Smooth muscle cell (in vitro differentiated cells): ENCODE measurements around the gene EPHA7. TPM values are rescaled to one million over a fixed set of nuclear protein-coding genes. Genes with fewer than 3 reads are reported as not detected.

ENCODE experiments used
- DNase-seq: peaks from one replicate; lab custom pipeline; 2025; ENCODE audit not compliant: unreplicated experiment; lab: John Stamatoyannopoulos, UW
- H2AFZ ChIP-seq: fragments of 200-600 bp; sonication (generic); 2 replicates; pipeline ENCODE4 v1.6.0; 2016; ENCODE audit warnings: antibody characterized with exemption, low read depth, mild to moderate bottlenecking
- H3F3A ChIP-seq: fragments of 200-600 bp; sonication (generic); 2 replicates; pipeline ENCODE4 v1.6.0; 2017; ENCODE audit warnings: antibody characterized with exemption, low read depth
- H3K27ac ChIP-seq: fragments of 200-600 bp; sonication (generic); 2 replicates; pipeline ENCODE4 v1.5.1; 2016; ENCODE audit warnings: low read depth, mild to moderate bottlenecking
- H3K27me3 ChIP-seq: fragments of 200-600 bp; sonication (generic); 2 replicates; pipeline ENCODE4 v1.6.1; 2016; ENCODE audit warnings: low read depth, mild to moderate bottlenecking
- H3K36me3 ChIP-seq: fragments of 200-600 bp; sonication (generic); 2 replicates; pipeline ENCODE4 v1.5.1; 2016; ENCODE audit warnings: low read depth
- H3K4me1 ChIP-seq: fragments of 200-600 bp; sonication (generic); 2 replicates; pipeline ENCODE4 v1.5.1; 2016; ENCODE audit warnings: low read depth
- H3K4me2 ChIP-seq: fragments of 200-600 bp; sonication (generic); 2 replicates; pipeline ENCODE4 v1.6.0; 2016; ENCODE audit warnings: mild to moderate bottlenecking
- H3K4me3 ChIP-seq: fragments of 200-600 bp; sonication (generic); 2 replicates; pipeline ENCODE4 v1.5.1; 2016; ENCODE audit warnings: mild to moderate bottlenecking
- H3K79me2 ChIP-seq: fragments of 200-600 bp; sonication (generic); 2 replicates; pipeline ENCODE4 v1.6.0; 2016; ENCODE audit warnings: low read depth, mild to moderate bottlenecking
- H3K9ac ChIP-seq: fragments of 200-600 bp; sonication (generic); 2 replicates; pipeline ENCODE4 v1.6.0; 2016; ENCODE audit warnings: low read depth
- H3K9me3 ChIP-seq: fragments of 200-600 bp; sonication (generic); replicated peaks from 2 replicates; pipeline ENCODE4 v1.5.1; 2016; ENCODE audit warnings: low read depth
- H4K20me1 ChIP-seq: fragments of 200-600 bp; sonication (generic); 2 replicates; pipeline ENCODE4 v1.6.0; 2016; ENCODE audit warnings: low read depth
- CTCF ChIP-seq: fragments of 200-600 bp; sonication (generic); IDR thresholded peaks from 2 replicates; pipeline ENCODE4 v1.5.1; 2017; ENCODE audit warnings: borderline replicate concordance, mild to moderate bottlenecking, antibody characterized with exemption; ENCODE audit not compliant: insufficient read depth, poor library complexity, severe bottlenecking
- WGBS: methylation state at CpG from one replicate; pipeline ENCODE4 v1.1.7; 2016; ENCODE audit warnings: low lambda C conversion rate; 5-methylcytosine and 5-hydroxymethylcytosine counted together
- polyA plus RNA-seq: library from polyadenylated mRNA; unstranded; fragments of >200 nt; fragmentation: Nextera tagmentation; extraction: Ambion mirVana; gene quantifications from 2 replicates; pipeline ENCODE4 v1.2.1, GENCODE V29; 2016
- total RNA-seq: library from RNA; depleted of rRNA; stranded (reverse); fragments of >200 nt; gene quantifications from 2 replicates; pipeline ENCODE4 v1.2.3, GENCODE V29; 2014

EPHA7 gene
- total and polyA plus RNA-seq, 2 experiments from 2014 or later: 2.0 to 6.2 TPM

DNA sequence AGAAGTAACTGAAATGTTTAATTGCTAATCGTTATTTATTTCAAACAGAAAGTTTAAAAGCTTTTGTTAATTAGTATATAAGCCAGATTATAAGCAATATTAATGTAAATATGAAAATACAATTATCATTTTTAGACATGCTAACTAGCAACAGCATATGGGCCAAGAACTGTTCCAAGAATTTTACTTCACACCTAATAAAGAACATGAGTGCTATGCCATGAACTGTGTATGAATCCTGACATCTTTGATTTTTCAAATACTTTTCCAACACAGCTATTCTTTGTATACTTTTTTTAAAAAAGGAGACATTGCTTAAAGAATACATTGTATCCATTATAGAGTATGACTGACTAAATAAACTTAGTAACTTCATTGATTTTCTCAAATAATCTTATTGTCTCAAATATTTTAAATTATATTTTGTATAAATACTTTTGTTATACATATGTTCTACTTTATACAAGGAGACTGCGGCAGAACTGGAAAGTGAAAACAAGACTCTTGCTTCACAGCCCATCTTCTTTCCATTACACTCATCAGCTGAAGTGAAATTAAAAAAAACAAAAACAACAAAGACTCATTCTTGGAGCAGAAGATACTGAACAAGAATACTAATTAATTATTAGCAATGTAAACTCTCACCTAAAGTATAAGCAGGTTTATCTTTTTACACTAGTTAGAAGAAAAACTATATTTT lies 89.9 kb downstream of the EPHA7 start:
- no peak overlapping the region for H3K27ac ChIP-seq
- H4K20me1 ChIP-seq: no peaks in the 10 kb centered on the region
- no peaks in the 10 kb centered on the region for H3K27me3 ChIP-seq
- WGBS: 97% methylated on average over 2 of the region's 2 CpGs
- no peak for TF ChIP-seq CTCF
- H2AFZ ChIP-seq: no peak overlapping the region
- H3K4me3 ChIP-seq: no peak overlapping the region
- H3F3A ChIP-seq: no peaks in the 10 kb centered on the region
- no peak overlapping the region for H3K9ac ChIP-seq
- H3K36me3 ChIP-seq: no peaks in the 10 kb centered on the region
- H3K4me1 ChIP-seq: no peaks in the 10 kb centered on the region
- H3K79me2 ChIP-seq: no peaks in the 10 kb centered on the region
- no peak overlapping the region for H3K4me2 ChIP-seq
- H3K9me3 ChIP-seq: no peaks in the 10 kb centered on the region
- no peak for DNase-seq

DNA sequence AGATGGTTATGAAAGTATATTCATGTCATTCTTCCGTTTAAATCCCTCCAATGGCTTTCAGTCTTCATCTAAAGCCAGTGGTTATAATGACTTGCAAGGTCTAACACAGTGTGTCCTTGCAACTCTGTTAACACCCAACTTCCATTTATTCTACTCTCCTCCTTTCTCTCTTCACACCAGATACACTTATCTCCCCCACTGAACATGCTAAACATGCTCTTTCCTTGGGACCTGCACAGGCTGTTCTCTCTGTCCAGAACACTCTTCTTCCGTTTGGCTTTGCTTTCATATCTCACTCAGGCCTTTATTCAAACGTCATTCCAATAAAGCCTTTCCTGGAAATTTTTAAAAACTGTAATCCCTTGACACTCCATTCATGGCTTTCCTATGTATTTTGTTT lies 91.5 kb downstream of the EPHA7 start:
- no peaks in the 10 kb centered on the region for H4K20me1 ChIP-seq
- H3K4me1 ChIP-seq: no peaks in the 10 kb centered on the region
- no peaks in the 10 kb centered on the region for H3F3A ChIP-seq
- no peaks in the 10 kb centered on the region for H3K27me3 ChIP-seq
- DNase-seq: no peak
- no peak overlapping the region for H3K4me2 ChIP-seq
- H3K9me3 ChIP-seq: no peaks in the 10 kb centered on the region
- 75% methylated on average over 3 of the region's 3 CpGs for WGBS
- TF ChIP-seq CTCF: no peak
- no peaks in the 10 kb centered on the region for H3K36me3 ChIP-seq
- no peak overlapping the region for H3K4me3 ChIP-seq
- no peak overlapping the region for H2AFZ ChIP-seq
- H3K9ac ChIP-seq: no peak overlapping the region
- no peak overlapping the region for H3K27ac ChIP-seq
- H3K79me2 ChIP-seq: no peaks in the 10 kb centered on the region

DNA sequence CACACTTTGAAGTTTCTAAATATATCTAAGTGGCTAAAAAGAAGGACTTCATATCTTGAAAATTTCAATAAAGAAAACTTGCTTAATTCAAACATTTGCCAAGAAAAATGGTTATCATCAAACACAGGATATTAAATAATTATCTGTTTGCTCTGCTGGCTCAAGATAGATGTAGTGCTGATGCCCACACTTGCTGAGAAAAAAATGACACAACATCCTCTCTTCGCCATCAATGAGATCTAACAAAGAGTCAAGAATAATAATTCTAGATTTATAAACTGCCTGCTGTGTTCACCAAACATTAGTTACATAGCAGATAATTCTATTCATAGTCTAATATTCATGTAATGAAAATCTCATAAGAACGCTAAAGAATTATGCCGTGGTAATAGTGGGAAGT lies 93.6 kb downstream of the EPHA7 start:
- no peak overlapping the region for H2AFZ ChIP-seq
- H3K27me3 ChIP-seq: no peaks in the 10 kb centered on the region
- H3K9ac ChIP-seq: no peak overlapping the region
- DNase-seq: no peak
- no peaks in the 10 kb centered on the region for H3F3A ChIP-seq
- no peaks in the 10 kb centered on the region for H4K20me1 ChIP-seq
- H3K4me2 ChIP-seq: no peak overlapping the region
- H3K36me3 ChIP-seq: no peaks in the 10 kb centered on the region
- H3K9me3 ChIP-seq: no peaks in the 10 kb centered on the region
- H3K79me2 ChIP-seq: no peaks in the 10 kb centered on the region
- 95% methylated on average over 3 of the region's 3 CpGs for WGBS
- TF ChIP-seq CTCF: no peak
- H3K4me3 ChIP-seq: no peak overlapping the region
- H3K27ac ChIP-seq: no peak overlapping the region
- H3K4me1 ChIP-seq: no peaks in the 10 kb centered on the region

- H4K20me1 ChIP-seq: no peaks in the 10 kb centered on the region
- DNase-seq: no peak
- no peaks in the 10 kb centered on the region for H3K79me2 ChIP-seq
- H3K36me3 ChIP-seq: no peaks in the 10 kb centered on the region
- TF ChIP-seq CTCF: no peak
- H3K27ac ChIP-seq: no peak overlapping the region
- no peaks in the 10 kb centered on the region for H3K9me3 ChIP-seq
- no peak overlapping the region for H2AFZ ChIP-seq
- H3F3A ChIP-seq: no peaks in the 10 kb centered on the region
- no peak overlapping the region for H3K4me3 ChIP-seq
- no peaks in the 10 kb centered on the region for H3K27me3 ChIP-seq
- H3K4me2 ChIP-seq: no peak overlapping the region
- WGBS: 90% methylated on average over 1 of the region's 1 CpG
- no peak overlapping the region for H3K9ac ChIP-seq
- peaks cover 7% of the 10 kb centered on the region for H3K4me1 ChIP-seq
Measured at GRCh38 chr6:93323630-93324029, 95.7 kb downstream of the EPHA7 start.
